Natural killer cell (primary cell): ENCODE data around the gene RBM22. TPM values are rescaled to one million over a fixed set of nuclear protein-coding genes. Genes with fewer than 3 reads are reported as not detected.

Experiments used
- ATAC-seq, 3 donors: fragments of 150-1000 bp in 2 of 3; fragments of 200-7000 bp in 1 of 3; cut with Tn5 transposase; 1 replicate in 1 of 3; 2 replicates in 2 of 3; pipeline ENCODE4 v1.10.0; 2021; ENCODE audit warnings: mild to moderate bottlenecking in 2 of 3, moderate library complexity in 2 of 3
- DNase-seq, 2 donors: peaks; one replicate each; pipeline versions ENCODE4 v3.0.0 to v3.0.0-alpha.2; 2013 to 2021; ENCODE audit warnings: mixed read lengths in 1 of 2
- H3K27ac ChIP-seq: one replicate; pipeline ENCODE4 v1.5.1; 2013; ENCODE audit warnings: mild to moderate bottlenecking, low read length
- H3K27me3 ChIP-seq: one replicate; pipeline ENCODE4 v1.6.1; 2013; ENCODE audit warnings: low read length; ENCODE audit not compliant: control insufficient read depth, insufficient read depth
- H3K36me3 ChIP-seq: one replicate; pipeline ENCODE4 v1.6.1; 2013; ENCODE audit warnings: low read length; ENCODE audit not compliant: control insufficient read depth, insufficient read depth
- H3K4me1 ChIP-seq: one replicate; pipeline ENCODE4 v1.6.1; 2013; ENCODE audit warnings: low read length; ENCODE audit not compliant: control insufficient read depth, insufficient read depth
- H3K4me3 ChIP-seq: one replicate; pipeline ENCODE4 v1.5.1; 2013; ENCODE audit warnings: low read length
- H3K9me3 ChIP-seq: one replicate; pipeline ENCODE4 v1.6.1; 2013; ENCODE audit warnings: low read length; ENCODE audit not compliant: control insufficient read depth, insufficient read depth
- H3K27ac Mint-ChIP-seq, 2 donors: one replicate each; pipeline ENCODE4 v1.8.0; 2022; ENCODE audit warnings: mild to moderate bottlenecking in 2 of 2, mixed read lengths in 2 of 2, moderate library complexity in 1 of 2
- H3K27me3 Mint-ChIP-seq, 2 donors: one replicate each; pipeline ENCODE4 v1.8.0; 2022; ENCODE audit warnings: low read depth in 2 of 2, mixed read lengths in 2 of 2
- H3K36me3 Mint-ChIP-seq: one replicate; pipeline ENCODE4 v1.8.0; 2022; ENCODE audit warnings: mixed read lengths
- H3K4me1 Mint-ChIP-seq, 2 donors: one replicate each; pipeline ENCODE4 v1.8.0; 2022; ENCODE audit warnings: mixed read lengths in 2 of 2
- H3K4me3 Mint-ChIP-seq: one replicate; pipeline ENCODE4 v1.8.0; 2022; ENCODE audit warnings: mild to moderate bottlenecking, moderate library complexity, mixed read lengths
- H3K9me3 Mint-ChIP-seq, 2 donors: one replicate each; pipeline ENCODE4 v1.8.0; 2022; ENCODE audit warnings: mixed read lengths in 2 of 2
- CTCF ChIP-seq: fragments of 200-600 bp; IDR thresholded peaks from one replicate; pipeline ENCODE4 v1.8.0; 2022; ENCODE audit warnings: antibody characterized with exemption
- WGBS: methylation state at CpG from one replicate; pipeline ENCODE4 v1.1.7; 2013; ENCODE audit warnings: missing lambda C conversion rate; ENCODE audit not compliant: insufficient coverage; 5-methylcytosine and 5-hydroxymethylcytosine counted together
- intact Hi-C: fragments of 100-400 bp; cut with micrococcal nuclease; formaldehyde crosslinking; loops from one replicate; pipeline ENCODE4 v1.14.2; 2022
- total RNA-seq, 4 donors: library from RNA; stranded (reverse); fragments of 120-200 nt in 1 of 4; gene quantifications; one replicate each; pipeline versions ENCODE4 v1.2.3 to v1.2.4, GENCODE V29; 2013 to 2022

RBM22 gene
- total RNA-seq, 3 donors from 2014 or later (not counting 1 experiment from before 2014, with no cell fraction given) = 136 to 149 (median 145) TPM

- no peaks in the 10 kb centered on the region for H3K9me3 ChIP-seq
- H3K9me3 Mint-ChIP-seq = no peaks in the 10 kb centered on the region
- no peak overlapping the region for H3K4me3 ChIP-seq
- H3K27ac Mint-ChIP-seq = no peak overlapping the region
- ATAC-seq (no peak), DNase-seq (no peak)
- no peak for TF ChIP-seq CTCF
- H3K27me3 Mint-ChIP-seq = no peaks in the 10 kb centered on the region
- H3K36me3 ChIP-seq = peaks cover 82% of the 10 kb centered on the region
- intact Hi-C loops = no loop called here
- no peak overlapping the region for H3K4me3 Mint-ChIP-seq
- peaks cover 4% of the 10 kb centered on the region for H3K4me1 ChIP-seq
- H3K27me3 ChIP-seq = no peaks in the 10 kb centered on the region
- H3K27ac ChIP-seq = no peak overlapping the region
- H3K36me3 Mint-ChIP-seq = peaks cover 42% of the 10 kb centered on the region
- H3K4me1 Mint-ChIP-seq = peaks cover 7 to 15% of the 10 kb centered on the region in 2 donors
- WGBS = 89% methylated on average over 2 of the region's 3 CpGs
Measured at GRCh38 chr5:150694612-150695011, 6.2 kb downstream of the RBM22 start.

DNA sequence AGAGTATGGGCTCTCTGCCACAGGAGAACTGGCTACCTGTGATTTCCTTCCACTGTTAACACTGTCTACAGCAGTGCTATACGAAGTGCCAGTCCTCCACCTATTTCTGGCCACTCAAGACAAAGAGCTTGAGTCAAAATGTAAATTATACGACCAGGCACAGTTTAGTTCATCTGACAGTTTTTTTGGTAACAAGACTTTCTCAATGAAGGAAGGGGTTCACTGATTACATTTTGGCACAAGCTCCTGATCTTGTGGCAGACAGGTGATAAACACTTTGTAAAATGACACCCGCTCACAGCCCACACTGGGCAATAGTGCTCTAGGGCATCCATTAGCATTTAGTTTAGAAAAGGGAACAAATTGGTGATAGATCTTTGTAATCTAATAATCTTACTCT is 8.6 kb downstream of the RBM22 start:
- WGBS = 91% methylated on average over 3 of the region's 3 CpGs
- Mint-ChIP-seq H3K9me3 (no peaks in the 10 kb centered on the region), H3K27ac (no peak overlapping the region), H3K27me3 (no peaks in the 10 kb centered on the region), H3K4me3 (no peak overlapping the region), H3K4me1 (no peaks in the 10 kb centered on the region), H3K36me3 (peaks cover 41% of the 10 kb centered on the region)
- Histone ChIP-seq H3K27ac (no peak overlapping the region), H3K36me3 (peaks cover 65% of the 10 kb centered on the region), H3K9me3 (no peaks in the 10 kb centered on the region), H3K27me3 (no peaks in the 10 kb centered on the region), H3K4me3 (no peak overlapping the region), H3K4me1 (no peaks in the 10 kb centered on the region)
- ATAC-seq = no peak
- intact Hi-C loops = no loop called here
- DNase-seq = no peak
- no peak for TF ChIP-seq CTCF

GRCh38 chr5:150690760-150691159 is 10.1 kb downstream of the RBM22 start:
- no peak for TF ChIP-seq CTCF
- H3K4me3 Mint-ChIP-seq = no peak overlapping the region
- 94% methylated on average over 6 of the region's 6 CpGs for WGBS
- peaks cover 59% of the 10 kb centered on the region for H3K36me3 ChIP-seq
- intact Hi-C loops = no loop called here
- H3K27me3 ChIP-seq = no peaks in the 10 kb centered on the region
- peak overlapping the region in 1 of 2 donors; percentile 38 for H3K27ac Mint-ChIP-seq
- no peaks in the 10 kb centered on the region for H3K4me1 ChIP-seq
- H3K27me3 Mint-ChIP-seq = no peaks in the 10 kb centered on the region
- no peaks in the 10 kb centered on the region for H3K9me3 ChIP-seq
- H3K4me1 Mint-ChIP-seq = no peaks in the 10 kb centered on the region
- no peak overlapping the region for H3K27ac ChIP-seq
- H3K9me3 Mint-ChIP-seq = no peaks in the 10 kb centered on the region
- DNase-seq (no peak), ATAC-seq (no peak)
- H3K4me3 ChIP-seq = no peak overlapping the region
- H3K36me3 Mint-ChIP-seq = peaks cover 36% of the 10 kb centered on the region

GRCh38 chr5:150689120-150689519 is 11.7 kb downstream of the RBM22 start:
- Histone ChIP-seq H3K27me3 (no peaks in the 10 kb centered on the region), H3K9me3 (no peaks in the 10 kb centered on the region), H3K36me3 (peaks cover 42% of the 10 kb centered on the region), H3K4me3 (no peak overlapping the region), H3K4me1 (no peaks in the 10 kb centered on the region), H3K27ac (no peak overlapping the region)
- no peaks in the 10 kb centered on the region for H3K4me1 Mint-ChIP-seq
- intact Hi-C loops = no loop called here
- no peaks in the 10 kb centered on the region for H3K9me3 Mint-ChIP-seq
- ATAC-seq (no peak), DNase-seq (no peak)
- peaks cover 27% of the 10 kb centered on the region for H3K36me3 Mint-ChIP-seq
- no peaks in the 10 kb centered on the region for H3K27me3 Mint-ChIP-seq
- WGBS = 100% methylated on average over 1 of the region's 1 CpG
- H3K27ac Mint-ChIP-seq = peak overlapping the region in 1 of 2 donors; percentile 9
- no peak overlapping the region for H3K4me3 Mint-ChIP-seq
- no peak for TF ChIP-seq CTCF
